Stimulated activated CD8-positive, alpha-beta memory T cell treated with anti-CD3 and anti-CD28 coated beads, Interleukin-15, amount 100 ng/mL, for 48 hours (primary cell): ENCODE measurements around the gene SLC41A3.

ENCODE experiments used
- DNase-seq, 2 donors: peaks; one replicate each; pipeline ENCODE4 v3.0.0-alpha.2; 2020; ENCODE audit warnings: low read depth in 2 of 2

The SLC41A3 gene

GRCh38 chr3:126026761-126027160, 57.2 kb downstream of the SLC41A3 start:
- DNase-seq = no peak

- no peak for DNase-seq
Observed at GRCh38 chr3:126026277-126026751, 57.6 kb downstream of the SLC41A3 start.

DNA sequence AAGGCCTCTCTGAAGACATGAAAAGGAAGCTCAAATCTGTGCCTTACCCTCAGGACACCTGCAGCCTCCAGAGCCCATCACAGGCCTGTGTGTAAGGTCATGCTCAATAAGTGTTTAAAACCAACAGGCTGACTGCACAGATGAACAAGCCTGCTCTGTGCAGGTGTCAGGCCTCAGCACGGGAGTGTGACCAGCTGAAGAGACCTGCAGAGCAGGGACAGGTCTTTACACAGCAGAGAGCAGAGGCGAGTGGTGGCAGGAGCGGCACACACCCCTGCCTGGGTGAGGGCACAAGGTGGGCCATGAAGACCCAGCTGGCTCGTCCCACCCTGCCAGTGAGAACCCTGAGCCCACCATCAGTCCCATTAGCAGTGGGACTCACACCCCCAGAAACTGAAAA, 58.1 kb downstream of the SLC41A3 start:
- DNase-seq = no peak

GRCh38 chr3:126025116-126025729, 58.7 kb downstream of the SLC41A3 start:
- DNase-seq = no peak

DNA sequence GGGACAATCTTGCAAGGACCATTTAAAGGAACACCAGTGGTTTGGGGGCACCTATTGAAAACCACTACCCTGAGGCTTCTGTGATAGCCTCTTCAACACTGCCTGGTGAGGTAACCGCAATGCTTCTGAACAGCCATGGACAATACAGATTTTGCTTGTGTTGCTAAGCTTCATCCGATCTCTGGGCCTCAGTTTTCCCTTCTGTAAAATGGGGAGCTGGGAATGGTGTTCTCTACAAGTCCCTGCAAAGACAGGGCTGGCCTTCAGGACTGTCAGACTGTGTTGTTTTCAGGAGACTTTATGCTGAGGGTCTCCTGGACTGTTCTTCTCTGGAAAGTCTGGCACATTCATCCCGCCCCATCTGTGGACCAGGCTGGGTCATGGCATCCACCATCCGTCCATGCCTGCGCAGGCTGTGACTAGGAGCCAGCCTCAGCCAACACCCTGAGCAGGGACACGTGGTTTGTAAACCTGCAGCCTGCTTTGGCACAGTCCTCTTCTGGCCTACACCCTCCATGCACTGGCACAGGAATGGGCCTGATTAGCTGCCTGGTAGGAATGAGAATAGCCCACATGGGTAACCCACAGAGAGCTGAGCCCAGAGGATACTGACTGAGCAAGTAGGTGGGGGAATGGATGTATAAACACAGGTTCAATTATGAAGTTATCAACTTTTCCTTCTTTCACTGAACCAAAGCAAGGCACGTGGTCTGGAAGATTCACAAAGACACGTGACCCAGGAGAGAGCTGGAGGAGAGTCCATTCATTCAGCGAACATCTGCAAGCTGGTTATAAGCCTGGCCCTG, 59.7 kb downstream of the SLC41A3 start:
- DNase-seq = no peak

DNA sequence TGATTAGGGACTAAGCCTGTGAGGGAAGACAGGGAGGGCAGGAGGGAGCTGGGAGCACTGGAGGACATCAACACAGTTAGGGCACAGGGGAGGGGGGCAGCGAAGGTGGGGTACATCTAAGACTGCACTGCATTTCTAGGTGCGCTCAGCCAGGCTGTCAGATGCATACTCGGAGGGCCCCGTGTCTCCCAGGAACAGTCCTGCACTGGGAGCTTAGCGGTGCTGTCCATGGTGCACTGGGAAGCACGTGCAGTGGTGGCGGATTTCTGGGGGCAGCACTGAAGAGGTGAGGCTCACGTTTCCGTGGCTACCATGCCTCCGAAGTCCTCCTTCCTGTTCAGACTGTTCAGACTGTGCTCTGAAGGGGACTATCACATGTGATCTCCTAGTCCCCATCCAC, 60.5 kb downstream of the SLC41A3 start:
- DNase-seq = no peak

DNA sequence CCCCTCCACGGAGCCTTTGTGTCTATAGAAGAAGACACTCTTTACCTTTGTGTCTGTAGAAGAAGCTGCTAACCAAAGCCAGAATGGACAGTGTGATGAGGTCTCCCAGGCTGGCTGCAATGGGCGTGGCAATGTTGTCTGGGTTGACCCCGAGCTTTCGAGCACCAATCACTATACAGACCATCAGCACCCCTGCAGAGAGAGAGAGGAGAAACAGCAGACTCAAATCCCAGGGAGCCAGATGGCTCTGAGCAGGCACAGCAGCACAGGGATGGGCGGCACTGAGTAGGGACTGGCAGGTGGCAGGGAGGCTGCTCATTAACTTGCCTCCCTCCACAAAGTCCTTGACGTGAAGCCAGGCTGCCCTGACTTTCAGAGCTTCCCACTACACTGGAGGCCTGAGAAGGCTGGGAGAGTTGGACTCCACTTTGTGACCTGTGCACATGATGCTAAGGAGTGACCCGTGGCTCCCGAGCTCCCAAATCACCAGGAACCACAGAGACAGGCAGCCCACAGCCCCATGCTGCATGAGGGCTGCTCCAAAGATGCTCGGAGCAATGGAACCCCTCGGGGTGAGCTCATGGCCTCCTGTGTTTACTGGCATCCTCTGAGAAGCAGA, 61.1 kb downstream of the SLC41A3 start:
- no peak for DNase-seq

- DNase-seq = no peak
Observed at GRCh38 chr3:126021702-126022101, 62.2 kb downstream of the SLC41A3 start.

GRCh38 chr3:126021224-126021623, 62.7 kb downstream of the SLC41A3 start:
- no peak for DNase-seq

DNA sequence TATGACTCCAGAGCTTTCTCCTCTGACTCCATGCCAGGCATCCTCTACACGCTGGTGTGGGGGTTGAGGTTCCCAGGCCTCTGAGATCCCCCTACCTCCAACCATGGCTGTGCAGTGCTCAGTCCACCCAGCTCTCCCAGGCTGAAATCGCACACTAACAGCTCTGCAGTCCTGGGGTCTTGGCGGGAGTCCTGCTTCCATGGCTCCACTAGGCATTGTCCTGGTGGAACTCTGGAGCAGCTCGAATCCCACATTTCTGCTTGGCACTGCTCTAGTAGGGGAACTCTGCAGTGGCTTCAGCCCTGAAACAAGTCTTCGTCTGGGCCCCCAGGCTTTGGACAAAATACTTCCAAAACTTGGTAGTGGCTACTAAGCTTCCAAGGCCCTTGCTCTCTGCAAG, 64.2 kb downstream of the SLC41A3 start:
- no peak for DNase-seq

DNA sequence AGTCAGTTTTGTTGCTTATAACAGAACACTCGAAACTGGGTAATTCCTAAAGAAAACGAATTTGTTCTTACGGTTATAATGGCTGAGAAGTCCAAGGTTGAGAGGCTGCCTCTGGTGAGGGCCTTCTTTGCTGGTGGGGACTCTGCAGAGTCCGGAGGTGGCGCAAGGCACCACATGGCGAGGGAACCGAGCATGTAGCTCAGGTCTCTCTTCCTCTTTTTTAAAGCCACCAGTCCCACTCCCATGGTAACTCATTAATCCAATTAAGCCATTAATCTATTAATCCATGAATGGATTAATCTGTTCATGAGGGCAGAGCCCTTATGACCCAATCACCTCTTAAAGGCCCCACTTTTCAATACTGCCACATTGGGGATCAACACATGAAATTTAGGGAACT, 64.9 kb downstream of the SLC41A3 start:
- no peak for DNase-seq

DNA sequence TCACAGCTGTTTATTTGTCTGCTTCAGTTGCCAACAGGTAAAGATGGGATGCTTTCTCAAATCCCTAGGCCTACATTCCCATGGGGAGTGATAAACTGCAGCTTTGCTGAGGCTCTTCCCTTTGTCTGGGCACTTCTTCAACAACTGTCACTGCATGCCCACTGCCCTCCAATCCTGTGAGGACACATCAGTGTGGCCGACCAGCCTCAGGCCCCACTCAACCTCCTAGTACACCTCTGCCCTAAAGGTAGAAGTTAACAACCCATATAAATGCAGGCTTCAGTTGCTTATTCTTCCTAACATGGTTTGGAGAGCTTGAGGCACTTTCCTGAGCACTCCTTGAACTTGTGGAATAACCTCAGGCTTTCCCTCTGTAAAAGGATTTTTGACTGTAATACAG, 65.4 kb downstream of the SLC41A3 start:
- no peak for DNase-seq

DNA sequence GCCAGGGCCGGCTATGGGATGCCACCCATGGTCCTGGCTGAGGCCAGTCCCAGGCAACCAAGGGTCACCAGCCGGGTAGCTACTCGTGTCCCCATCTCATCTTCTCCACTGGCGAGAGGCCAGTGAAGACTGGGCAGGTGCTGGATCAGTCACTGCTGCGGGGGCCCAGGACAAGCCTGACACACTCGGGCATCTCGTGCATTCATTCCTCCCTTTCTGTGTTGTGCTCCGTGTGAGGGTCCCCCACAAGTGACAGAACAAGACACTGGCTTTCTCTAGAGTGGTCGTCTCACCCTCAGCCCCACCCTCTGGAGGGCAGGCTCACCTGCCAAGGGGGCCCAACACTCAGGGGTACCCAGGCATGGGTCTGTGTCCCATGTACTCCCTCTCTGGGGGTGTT, 66.6 kb downstream of the SLC41A3 start:
- DNase-seq = no peak

DNA sequence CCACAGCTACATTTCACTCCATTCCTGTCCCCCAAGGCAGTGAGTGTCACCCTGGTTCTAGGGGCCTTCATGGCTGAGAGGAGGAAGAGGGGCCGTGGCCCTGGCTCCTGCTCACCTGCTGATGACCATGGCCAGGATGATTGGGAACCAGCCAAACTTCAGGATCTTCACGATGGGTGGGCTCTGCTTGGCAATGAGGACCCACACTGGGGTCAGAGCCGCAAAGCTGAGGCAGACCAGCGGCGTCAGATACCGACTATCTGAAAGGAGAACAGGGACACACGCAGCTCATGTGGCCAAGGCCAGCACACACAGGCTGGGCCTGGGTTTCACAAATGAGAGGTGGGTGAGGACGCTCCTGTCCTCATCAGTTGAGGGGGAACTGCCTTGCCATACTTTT, 67.3 kb downstream of the SLC41A3 start:
- no peak for DNase-seq

GRCh38 chr3:126015075-126015474, 68.8 kb downstream of the SLC41A3 start:
- DNase-seq = no peak

- DNase-seq = no peak
Observed at GRCh38 chr3:126014252-126014651, 69.7 kb downstream of the SLC41A3 start.

- DNase-seq = no peak
Observed at GRCh38 chr3:126013751-126014156, 70.2 kb downstream of the SLC41A3 start.

DNA sequence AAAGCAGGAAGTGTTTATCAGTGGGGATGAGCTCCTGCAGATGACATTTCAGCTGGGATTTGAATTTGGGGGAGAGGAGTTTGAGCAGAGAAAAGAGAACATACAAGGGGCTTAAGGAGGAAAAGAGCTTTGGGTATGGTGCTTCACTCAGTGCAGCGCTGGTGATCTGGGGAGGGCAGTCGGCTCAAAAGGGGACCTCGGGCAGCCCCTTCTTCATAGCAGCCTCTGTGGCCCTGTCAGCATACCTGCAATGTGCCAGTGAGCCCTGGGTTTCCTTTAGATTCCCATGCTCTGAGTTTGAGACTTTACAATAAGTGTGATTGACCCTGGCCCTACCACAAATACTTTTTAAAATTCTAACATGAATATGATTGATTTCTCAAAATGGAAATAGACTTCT, 74.7 kb downstream of the SLC41A3 start:
- no peak for DNase-seq

DNA sequence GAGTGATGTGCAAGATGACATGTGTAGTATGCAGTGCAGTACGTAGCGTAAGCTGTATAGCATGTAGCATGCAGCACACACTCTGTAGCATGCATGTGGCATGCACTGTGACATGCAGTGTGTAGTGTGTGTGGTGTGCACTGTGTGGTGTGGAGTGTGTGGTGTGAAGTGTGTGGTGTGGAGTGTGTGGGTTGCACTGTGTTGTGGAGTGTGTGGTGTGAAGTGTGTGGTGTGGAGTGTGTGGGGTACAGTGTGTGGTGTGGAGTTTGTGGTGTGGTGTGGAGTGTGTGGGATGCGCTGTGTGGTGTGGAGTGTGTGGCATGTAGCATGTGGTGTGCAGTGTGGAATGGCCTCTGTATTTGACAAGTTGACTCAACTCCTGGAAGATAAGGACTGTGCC, 75.7 kb downstream of the SLC41A3 start:
- DNase-seq = no peak

GRCh38 chr3:126005951-126006350, 78.0 kb downstream of the SLC41A3 start:
- DNase-seq = no peak

GRCh38 chr3:126004692-126005091, 79.2 kb downstream of the SLC41A3 start:
- no peak for DNase-seq

DNA sequence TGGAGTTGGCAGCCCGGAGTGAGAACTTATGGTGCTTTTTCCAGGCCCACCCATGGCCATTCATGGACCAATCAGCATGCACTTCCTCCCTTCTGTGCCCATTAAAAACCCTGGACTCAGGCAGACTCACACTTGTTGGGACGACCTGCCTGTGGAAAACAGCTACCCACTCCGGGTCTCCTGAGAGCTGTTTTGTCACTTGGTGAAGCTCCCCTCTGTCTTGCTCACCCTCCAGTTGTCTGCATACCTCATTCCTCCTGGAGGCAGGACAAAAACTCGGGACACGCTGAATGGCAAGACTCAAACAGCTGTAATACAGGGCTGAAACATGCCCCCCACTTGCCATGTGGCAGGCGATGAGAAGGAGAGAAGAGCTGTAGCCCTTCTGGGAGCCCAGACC, 79.7 kb downstream of the SLC41A3 start:
- DNase-seq = no peak
